ENCODE measurements around the gene HSF5. TPM values are rescaled to one million over a fixed set of nuclear protein-coding genes. Genes with fewer than 3 reads are reported as not detected.

Gene HSF5
- total RNA-seq, 1 experiment from 2014 or later: not detected

- Histone ChIP-seq H3K9me2 (replicated peaks; ENCODE audit: low read length) (no peaks in the 10 kb centered on the region), H3K9me3 (ENCODE audit: low read length) (no peaks in the 10 kb centered on the region), H4K20me1 (ENCODE audit: low read length) (no peaks in the 10 kb centered on the region), H3K4me3 (ENCODE audit: low read length) (peak overlapping the region; percentile 79; the same call in 1 of the 2 replicates), H3K9ac (ENCODE audit: low read length) (no peak overlapping the region), H3K4me1 (ENCODE audit: insufficient read depth, low read length) (peaks cover 56% of the 10 kb centered on the region), H3K27ac (ENCODE audit: low read length) (no peak overlapping the region), H3K36me3 (ENCODE audit: low read depth, low read length) (no peaks in the 10 kb centered on the region), H3K4me2 (ENCODE audit: low read length) (peak overlapping the region; percentile 87), H3K27me3 (ENCODE audit: low read length) (no peaks in the 10 kb centered on the region), H2AFZ (ENCODE audit: low read length) (no peak overlapping the region), H3F3A (ENCODE audit: low read length, unreplicated experiment) (peaks cover 4% of the 10 kb centered on the region), H3K79me2 (ENCODE audit: low read length) (peaks cover 50% of the 10 kb centered on the region)
- POLR2A ChIA-PET (ENCODE audit: unreplicated experiment): no interaction called here
- no peak for DNase-seq
- no TSS peak for BruUV-seq (replicated peaks)
- no peak for ATAC-seq
- intact Hi-C loops (cut with micrococcal nuclease): no loop called here
- TF ChIP-seq EZH2 (IDR thresholded peaks at IDR 0.05; ENCODE audit: low read length, unreplicated experiment): no peak
- TF ChIP-seq EZH2phosphoT487 (IDR thresholded peaks at IDR 0.05; ENCODE audit: borderline replicate concordance, low read length): no peak
- TF ChIP-seq CTCF (conservative IDR thresholded peaks at IDR 0.05; ENCODE audit: low read depth, low read length): no peak
- CTCF ChIA-PET: no interaction called here
Observed at GRCh38 chr17:58412064-58412703, 76.0 kb downstream of the HSF5 start.

GRCh38 chr17:58411408-58411894 lies 76.8 kb downstream of the HSF5 start:
- Histone ChIP-seq H3K36me3 (ENCODE audit: low read depth, low read length) (no peaks in the 10 kb centered on the region), H3K9ac (ENCODE audit: low read length) (no peak overlapping the region), H3K79me2 (ENCODE audit: low read length) (peaks cover 44% of the 10 kb centered on the region), H3F3A (ENCODE audit: low read length, unreplicated experiment) (no peaks in the 10 kb centered on the region), H2AFZ (ENCODE audit: low read length) (no peak overlapping the region), H4K20me1 (ENCODE audit: low read length) (no peaks in the 10 kb centered on the region), H3K9me3 (ENCODE audit: low read length) (no peaks in the 10 kb centered on the region), H3K4me3 (ENCODE audit: low read length) (no peak overlapping the region), H3K9me2 (replicated peaks; ENCODE audit: low read length) (no peaks in the 10 kb centered on the region), H3K27ac (ENCODE audit: low read length) (no peak overlapping the region), H3K4me2 (ENCODE audit: low read length) (peak overlapping the region; percentile 87; the same call in 1 of the 2 replicates), H3K27me3 (ENCODE audit: low read length) (no peaks in the 10 kb centered on the region), H3K4me1 (ENCODE audit: insufficient read depth, low read length) (peaks cover 55% of the 10 kb centered on the region)
- intact Hi-C loops (cut with micrococcal nuclease): no loop called here
- TF ChIP-seq EZH2phosphoT487 (IDR thresholded peaks at IDR 0.05; ENCODE audit: borderline replicate concordance, low read length) (no peak), EZH2 (IDR thresholded peaks at IDR 0.05; ENCODE audit: low read length, unreplicated experiment) (no peak)
- DNase-seq: no peak
- no peak for ATAC-seq
- ChIA-PET POLR2A (ENCODE audit: unreplicated experiment) (no interaction called here), CTCF (no interaction called here)
- BruUV-seq (replicated peaks): no TSS peak

GRCh38 chr17:58410714-58411407 lies 77.3 kb downstream of the HSF5 start:
- Histone ChIP-seq H3K79me2 (ENCODE audit: low read length) (peaks cover 38% of the 10 kb centered on the region), H3K9ac (ENCODE audit: low read length) (no peak overlapping the region), H3K27ac (ENCODE audit: low read length) (no peak overlapping the region), H2AFZ (ENCODE audit: low read length) (no peak overlapping the region), H3K4me3 (ENCODE audit: low read length) (no peak overlapping the region), H3K36me3 (ENCODE audit: low read depth, low read length) (no peaks in the 10 kb centered on the region), H3K27me3 (ENCODE audit: low read length) (no peaks in the 10 kb centered on the region), H3K9me3 (ENCODE audit: low read length) (no peaks in the 10 kb centered on the region), H3K9me2 (replicated peaks; ENCODE audit: low read length) (no peaks in the 10 kb centered on the region), H4K20me1 (ENCODE audit: low read length) (no peaks in the 10 kb centered on the region), H3K4me2 (ENCODE audit: low read length) (peak overlapping the region; percentile 87; the same call in 1 of the 2 replicates), H3K4me1 (ENCODE audit: insufficient read depth, low read length) (peaks cover 49% of the 10 kb centered on the region), H3F3A (ENCODE audit: low read length, unreplicated experiment) (no peaks in the 10 kb centered on the region)
- intact Hi-C loops (cut with micrococcal nuclease): no loop called here
- BruUV-seq (replicated peaks): no TSS peak
- DNase-seq (no peak), ATAC-seq (no peak)
- POLR2A ChIA-PET (ENCODE audit: unreplicated experiment): no interaction called here
- CTCF ChIA-PET: no interaction called here
- TF ChIP-seq EZH2phosphoT487 (IDR thresholded peaks at IDR 0.05; ENCODE audit: borderline replicate concordance, low read length) (no peak), CTCF (conservative IDR thresholded peaks at IDR 0.05; ENCODE audit: low read depth, low read length) (no peak), EZH2 (IDR thresholded peaks at IDR 0.05; ENCODE audit: low read length, unreplicated experiment) (no peak)
